ENCODE results near the gene HAVCR2.
"Not testable (repeated sequence)": the region's sequence is repeated elsewhere in the genome, so short reads cannot be mapped to it uniquely, and the experiment has no call there.

The HAVCR2 gene

GRCh38 chr5:157047898-157048297, 60.9 kb downstream of the HAVCR2 start:
- no peak overlapping the region for H3K27ac ChIP-seq
- in situ Hi-C loops (cut with HindIII; ENCODE audit: low pct_ligation_motif_present, low sequenced_read_pairs) = no loop called here
- TF ChIP-seq, protein P1, sequence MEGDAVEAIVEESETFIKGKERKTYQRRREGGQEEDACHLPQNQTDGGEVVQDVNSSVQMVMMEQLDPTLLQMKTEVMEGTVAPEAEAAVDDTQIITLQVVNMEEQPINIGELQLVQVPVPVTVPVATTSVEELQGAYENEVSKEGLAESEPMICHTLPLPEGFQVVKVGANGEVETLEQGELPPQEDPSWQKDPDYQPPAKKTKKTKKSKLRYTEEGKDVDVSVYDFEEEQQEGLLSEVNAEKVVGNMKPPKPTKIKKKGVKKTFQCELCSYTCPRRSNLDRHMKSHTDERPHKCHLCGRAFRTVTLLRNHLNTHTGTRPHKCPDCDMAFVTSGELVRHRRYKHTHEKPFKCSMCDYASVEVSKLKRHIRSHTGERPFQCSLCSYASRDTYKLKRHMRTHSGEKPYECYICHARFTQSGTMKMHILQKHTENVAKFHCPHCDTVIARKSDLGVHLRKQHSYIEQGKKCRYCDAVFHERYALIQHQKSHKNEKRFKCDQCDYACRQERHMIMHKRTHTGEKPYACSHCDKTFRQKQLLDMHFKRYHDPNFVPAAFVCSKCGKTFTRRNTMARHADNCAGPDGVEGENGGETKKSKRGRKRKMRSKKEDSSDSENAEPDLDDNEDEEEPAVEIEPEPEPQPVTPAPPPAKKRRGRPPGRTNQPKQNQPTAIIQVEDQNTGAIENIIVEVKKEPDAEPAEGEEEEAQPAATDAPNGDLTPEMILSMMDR (IDR thresholded peaks at IDR 0.05; ENCODE audit: low read depth, low read length, missing control alignments) = no peak

GRCh38 chr5:157047016-157047415, 61.8 kb downstream of the HAVCR2 start:
- H3K4me3 ChIP-seq (ENCODE audit: low read depth, low read length); H3K27me3 ChIP-seq (replicated peaks); H3K27ac ChIP-seq; DNase-seq; in situ Hi-C loops (cut with HindIII; ENCODE audit: low pct_ligation_motif_present, low sequenced_read_pairs); H3K36me3 ChIP-seq (replicated peaks): not testable (repeated sequence)

More at GRCh38 chr5:157047898-157048297, 60.9 kb downstream of the HAVCR2 start:
- no peaks in the 10 kb centered on the region for H3K27me3 ChIP-seq (replicated peaks)
- no peaks in the 10 kb centered on the region for H3K36me3 ChIP-seq (replicated peaks)
- H3K4me3 ChIP-seq (ENCODE audit: low read depth, low read length) = no peak overlapping the region
- DNase-seq = no peak

GRCh38 chr5:157046041-157046440, 62.8 kb downstream of the HAVCR2 start:
- no peak for DNase-seq
- in situ Hi-C loops (cut with HindIII; ENCODE audit: low pct_ligation_motif_present, low sequenced_read_pairs) = no loop called here
- no peaks in the 10 kb centered on the region for H3K27me3 ChIP-seq (replicated peaks)
- H3K36me3 ChIP-seq (replicated peaks) = no peaks in the 10 kb centered on the region
- H3K4me3 ChIP-seq (ENCODE audit: low read depth, low read length) = no peak overlapping the region
- no peak overlapping the region for H3K27ac ChIP-seq
- TF ChIP-seq, protein P1 (IDR thresholded peaks at IDR 0.05; ENCODE audit: low read depth, low read length, missing control alignments) = no peak

DNA sequence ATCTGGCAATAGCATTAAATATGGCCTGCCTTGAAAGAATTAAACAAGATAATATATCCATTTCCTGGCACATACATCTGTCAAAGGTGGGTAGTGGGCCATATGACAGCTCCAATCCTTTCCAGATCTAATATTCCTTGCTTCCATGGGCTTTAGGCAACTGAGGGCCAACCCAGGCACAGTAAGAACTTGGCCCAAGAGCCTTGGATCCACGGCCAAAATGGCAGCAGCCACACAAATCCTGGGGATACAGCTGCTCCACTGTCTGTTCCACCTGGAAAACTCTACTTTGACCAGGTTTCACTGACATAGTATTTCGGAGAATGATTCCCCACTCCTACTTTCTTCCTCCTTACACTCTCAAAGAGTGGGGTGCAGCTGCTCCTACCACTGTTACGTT, 63.2 kb downstream of the HAVCR2 start:
- Histone ChIP-seq H3K4me3 (ENCODE audit: low read depth, low read length) (no peak overlapping the region), H3K27me3 (replicated peaks) (no peaks in the 10 kb centered on the region), H3K27ac (no peak overlapping the region), H3K36me3 (replicated peaks) (no peaks in the 10 kb centered on the region)
- in situ Hi-C loops (cut with HindIII; ENCODE audit: low pct_ligation_motif_present, low sequenced_read_pairs) = no loop called here
- TF ChIP-seq, protein P1 (IDR thresholded peaks at IDR 0.05; ENCODE audit: low read depth, low read length, missing control alignments) = no peak
- no peak for DNase-seq

DNA sequence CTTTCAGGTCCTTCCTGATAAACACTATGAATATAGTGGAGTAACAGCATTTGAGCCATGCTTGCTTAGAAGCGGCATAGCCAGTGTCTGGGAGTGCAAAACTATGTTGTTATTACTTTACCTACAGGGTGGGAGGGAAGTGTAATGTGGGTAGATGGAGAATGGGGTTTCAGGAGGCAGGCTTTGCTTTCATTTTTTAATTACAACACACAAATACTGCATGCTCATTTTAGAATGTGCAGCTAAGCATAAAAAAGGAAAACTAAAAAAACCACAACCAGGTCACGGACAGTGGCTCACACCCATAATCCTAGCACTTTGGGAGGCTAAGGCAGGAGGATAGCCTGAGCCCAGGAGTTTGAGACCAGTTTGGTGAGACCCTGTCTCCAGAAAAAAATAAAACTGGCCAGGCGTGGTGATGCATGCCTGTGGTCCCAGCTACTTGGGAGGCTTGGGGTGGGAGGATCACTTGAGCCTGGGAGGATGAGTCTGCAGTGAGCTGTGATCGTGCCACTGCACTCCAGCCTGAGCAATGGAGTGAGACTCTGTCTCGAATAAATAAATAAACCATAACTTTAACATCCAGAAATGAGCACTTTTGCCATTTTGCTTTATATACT, 70.2 kb downstream of the HAVCR2 start:
- no peak overlapping the region for H3K27ac ChIP-seq
- in situ Hi-C loops (cut with HindIII; ENCODE audit: low pct_ligation_motif_present, low sequenced_read_pairs) = no loop called here
- TF ChIP-seq, protein P1 (IDR thresholded peaks at IDR 0.05; ENCODE audit: low read depth, low read length, missing control alignments) = no peak

More for the DNA sequence above, 70.2 kb downstream of the HAVCR2 start:
- DNase-seq = no peak
- Histone ChIP-seq H3K4me3 (ENCODE audit: low read depth, low read length) (no peak overlapping the region), H3K27me3 (replicated peaks) (no peaks in the 10 kb centered on the region), H3K36me3 (replicated peaks) (no peaks in the 10 kb centered on the region)
